ENCODE results near the gene RTP5. TPM values are rescaled to one million over a fixed set of nuclear protein-coding genes. Genes with fewer than 3 reads are reported as not detected.

Gene RTP5
- total RNA-seq, 1 experiment from 2014 or later: not detected

- TF ChIP-seq CTCF (conservative IDR thresholded peaks at IDR 0.05; ENCODE audit: low read depth, low read length) (no peak), EZH2 (IDR thresholded peaks at IDR 0.05; ENCODE audit: borderline replicate concordance, low read depth, low read length, poor library complexity, severe bottlenecking) (no peak)
- CTCF ChIA-PET: no interaction called here
- H3K27ac ChIP-seq (ENCODE audit: low read depth, low read length, poor library complexity, severe bottlenecking): peak overlapping the region; percentile 86
- peak overlapping the region; percentile 48 for H3K4me3 ChIP-seq (ENCODE audit: low read depth, low read length, poor library complexity, severe bottlenecking)
- intact Hi-C loops (cut with micrococcal nuclease; ENCODE audit: unreplicated experiment): no loop called here
- POLR2A ChIA-PET (ENCODE audit: low non-redundant PET): no interaction called here
- BruUV-seq (replicated peaks): TSS peak; percentile 60
- DNase-seq (ENCODE audit: low spot score): no peak
- no peaks in the 10 kb centered on the region for H3K36me3 ChIP-seq (ENCODE audit: insufficient read depth, low read length, poor library complexity, severe bottlenecking)
- no peaks in the 10 kb centered on the region for H3K27me3 ChIP-seq (replicated peaks; ENCODE audit: insufficient read depth, low read depth, low read length, poor library complexity)
- peaks cover 14% of the 10 kb centered on the region for H3K4me1 ChIP-seq (ENCODE audit: insufficient read depth, low read length, poor library complexity, severe bottlenecking)
- no peaks in the 10 kb centered on the region for H3K9me3 ChIP-seq (ENCODE audit: low read depth, low read length, poor library complexity, severe bottlenecking)
Observed at GRCh38 chr2:241844831-241845578, 24.5 kb upstream of the RTP5 start.

GRCh38 chr2:241846406-241846805 lies 23.1 kb upstream of the RTP5 start:
- intact Hi-C loops (cut with micrococcal nuclease; ENCODE audit: unreplicated experiment): no loop called here
- Histone ChIP-seq H3K36me3 (ENCODE audit: insufficient read depth, low read length, poor library complexity, severe bottlenecking) (no peaks in the 10 kb centered on the region), H3K27me3 (replicated peaks; ENCODE audit: insufficient read depth, low read depth, low read length, poor library complexity) (no peaks in the 10 kb centered on the region), H3K4me3 (ENCODE audit: low read depth, low read length, poor library complexity, severe bottlenecking) (no peak overlapping the region), H3K27ac (ENCODE audit: low read depth, low read length, poor library complexity, severe bottlenecking) (no peak overlapping the region), H3K4me1 (ENCODE audit: insufficient read depth, low read length, poor library complexity, severe bottlenecking) (peaks cover 14% of the 10 kb centered on the region), H3K9me3 (ENCODE audit: low read depth, low read length, poor library complexity, severe bottlenecking) (no peaks in the 10 kb centered on the region)
- POLR2A ChIA-PET (ENCODE audit: low non-redundant PET): no interaction called here
- CTCF ChIA-PET: no interaction called here
- no peak for TF ChIP-seq CTCF (conservative IDR thresholded peaks at IDR 0.05; ENCODE audit: low read depth, low read length)
- TF ChIP-seq EZH2 (IDR thresholded peaks at IDR 0.05; ENCODE audit: borderline replicate concordance, low read depth, low read length, poor library complexity, severe bottlenecking): no peak
- BruUV-seq (replicated peaks): no TSS peak
- no peak for DNase-seq (ENCODE audit: low spot score)

GRCh38 chr2:241848761-241849615 lies 20.5 kb upstream of the RTP5 start:
- POLR2A ChIA-PET (ENCODE audit: low non-redundant PET): no interaction called here
- no peaks in the 10 kb centered on the region for H3K36me3 ChIP-seq (ENCODE audit: insufficient read depth, low read length, poor library complexity, severe bottlenecking)
- H3K27ac ChIP-seq (ENCODE audit: low read depth, low read length, poor library complexity, severe bottlenecking): no peak overlapping the region
- no peak for DNase-seq (ENCODE audit: low spot score)
- CTCF ChIA-PET: no interaction called here
- no peaks in the 10 kb centered on the region for H3K27me3 ChIP-seq (replicated peaks; ENCODE audit: insufficient read depth, low read depth, low read length, poor library complexity)
- intact Hi-C loops (cut with micrococcal nuclease; ENCODE audit: unreplicated experiment): no loop called here
- peaks cover 14% of the 10 kb centered on the region for H3K4me1 ChIP-seq (ENCODE audit: insufficient read depth, low read length, poor library complexity, severe bottlenecking)
- no peak overlapping the region for H3K4me3 ChIP-seq (ENCODE audit: low read depth, low read length, poor library complexity, severe bottlenecking)
- no TSS peak for BruUV-seq (replicated peaks)
- no peaks in the 10 kb centered on the region for H3K9me3 ChIP-seq (ENCODE audit: low read depth, low read length, poor library complexity, severe bottlenecking)
- no peak for TF ChIP-seq CTCF (conservative IDR thresholded peaks at IDR 0.05; ENCODE audit: low read depth, low read length)
- TF ChIP-seq EZH2 (IDR thresholded peaks at IDR 0.05; ENCODE audit: borderline replicate concordance, low read depth, low read length, poor library complexity, severe bottlenecking): no peak
